ENCODE results near the gene TM7SF2. TPM values are rescaled to one million over a fixed set of nuclear protein-coding genes. Genes with fewer than 3 reads are reported as not detected.

TM7SF2 gene
- total and polyA plus RNA-seq, 2 of the 13 experiments (the other 11 are each of a cell fraction or from before 2014, with no cell fraction given) = 56.0 to 66.9 TPM

DNA sequence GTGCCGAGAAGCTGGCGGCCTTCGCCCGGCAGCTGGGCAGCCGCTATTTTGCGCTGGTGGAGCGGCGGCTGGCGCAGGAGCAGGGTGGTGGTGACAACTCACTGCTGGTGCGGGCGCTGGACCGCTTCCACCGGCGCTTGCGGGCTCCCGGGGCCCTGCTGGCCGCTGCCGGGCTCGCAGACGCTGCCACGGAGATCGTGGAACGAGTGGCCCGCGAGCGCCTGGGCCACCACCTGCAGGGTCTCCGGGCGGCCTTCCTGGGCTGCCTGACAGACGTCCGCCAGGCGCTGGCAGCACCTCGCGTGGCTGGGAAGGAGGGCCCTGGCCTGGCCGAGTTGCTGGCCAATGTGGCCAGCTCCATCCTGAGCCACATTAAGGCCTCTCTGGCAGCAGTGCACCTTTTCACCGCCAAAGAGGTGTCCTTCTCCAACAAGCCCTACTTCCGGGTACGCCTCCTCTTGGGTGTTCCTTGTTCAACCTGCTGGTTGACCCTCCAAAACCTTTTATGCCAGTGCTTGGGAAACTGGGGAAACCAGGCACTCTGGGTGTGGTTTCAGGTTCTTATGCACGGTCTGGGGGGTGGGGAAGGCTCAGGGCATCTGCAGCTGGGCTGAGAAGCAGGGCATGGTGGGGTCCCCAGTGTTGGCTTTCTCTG, 3.1 kb upstream of the TM7SF2 start:
- Histone ChIP-seq H4K20me1 (ENCODE audit: insufficient read depth, low read length) (no peaks in the 10 kb centered on the region), H3K9ac (ENCODE audit: insufficient read depth, low read depth, low read length) (no peak overlapping the region), H3K4me3 (replicated peaks in 1 of 3; ENCODE audit: insufficient read depth in 1 of 3, low read depth in 2 of 3, low read length in 3 of 3) (no peak overlapping the region), H3K4me1 (ENCODE audit: insufficient read depth, low read length) (peaks cover 16% of the 10 kb centered on the region), H3K79me2 (ENCODE audit: insufficient read depth, low read length) (peaks cover 7% of the 10 kb centered on the region), H3K27ac (ENCODE audit: extremely low read length, insufficient read depth, low read length) (no peak overlapping the region), H3K4me2 (ENCODE audit: low read depth, low read length) (no peak overlapping the region), H2AFZ (ENCODE audit: low read length) (no peak overlapping the region), H3K9me3 (ENCODE audit: low read length) (no peaks in the 10 kb centered on the region), H3K27me3 (ENCODE audit: control insufficient read depth in 1 of 2, insufficient read depth in 2 of 2, low read length in 2 of 2) (no peaks in the 10 kb centered on the region), H3K36me3 (replicated peaks in 1 of 2; ENCODE audit: control insufficient read depth in 1 of 2, insufficient read depth in 2 of 2, low read length in 2 of 2) (peaks cover 7 to 25% of the 10 kb centered on the region in 2 experiments; a peak in 3 of 5 replicates)
- DNase-seq (ENCODE audit: low spot score) (no peak), FAIRE-seq (no peak), ATAC-seq (no peak)
- POLR2A ChIA-PET = interaction anchor here (0.9 kb wide), 1 partner anchor 117 kb away, joined by 3 read pairs; no protein-coding TSS in a partner anchor
- TF ChIP-seq MEIS2 (CRISPR knock-in tag; IDR thresholded peaks at IDR 0.05) (no peak), ZNF570 (CRISPR knock-in tag; IDR thresholded peaks at IDR 0.05; ENCODE audit: borderline replicate concordance) (no peak), PLRG1 (conservative IDR thresholded peaks at IDR 0.05) (no peak), NR2F2 (IDR thresholded peaks at IDR 0.05; ENCODE audit: borderline replicate concordance, low read depth) (no peak), ZNF503 (CRISPR knock-in tag; IDR thresholded peaks at IDR 0.05) (no peak), MLLT10 (CRISPR knock-in tag; IDR thresholded peaks at IDR 0.05) (no peak), PAF1 (CRISPR knock-in tag; IDR thresholded peaks at IDR 0.05) (no peak), NKX3-1 (CRISPR knock-in tag; IDR thresholded peaks at IDR 0.05) (no peak), TMF1 (CRISPR knock-in tag; IDR thresholded peaks at IDR 0.05; ENCODE audit: low read depth) (no peak), LBX2 (CRISPR knock-in tag; IDR thresholded peaks at IDR 0.05; ENCODE audit: borderline replicate concordance) (no peak)
- TF ChIP-seq, protein P1, sequence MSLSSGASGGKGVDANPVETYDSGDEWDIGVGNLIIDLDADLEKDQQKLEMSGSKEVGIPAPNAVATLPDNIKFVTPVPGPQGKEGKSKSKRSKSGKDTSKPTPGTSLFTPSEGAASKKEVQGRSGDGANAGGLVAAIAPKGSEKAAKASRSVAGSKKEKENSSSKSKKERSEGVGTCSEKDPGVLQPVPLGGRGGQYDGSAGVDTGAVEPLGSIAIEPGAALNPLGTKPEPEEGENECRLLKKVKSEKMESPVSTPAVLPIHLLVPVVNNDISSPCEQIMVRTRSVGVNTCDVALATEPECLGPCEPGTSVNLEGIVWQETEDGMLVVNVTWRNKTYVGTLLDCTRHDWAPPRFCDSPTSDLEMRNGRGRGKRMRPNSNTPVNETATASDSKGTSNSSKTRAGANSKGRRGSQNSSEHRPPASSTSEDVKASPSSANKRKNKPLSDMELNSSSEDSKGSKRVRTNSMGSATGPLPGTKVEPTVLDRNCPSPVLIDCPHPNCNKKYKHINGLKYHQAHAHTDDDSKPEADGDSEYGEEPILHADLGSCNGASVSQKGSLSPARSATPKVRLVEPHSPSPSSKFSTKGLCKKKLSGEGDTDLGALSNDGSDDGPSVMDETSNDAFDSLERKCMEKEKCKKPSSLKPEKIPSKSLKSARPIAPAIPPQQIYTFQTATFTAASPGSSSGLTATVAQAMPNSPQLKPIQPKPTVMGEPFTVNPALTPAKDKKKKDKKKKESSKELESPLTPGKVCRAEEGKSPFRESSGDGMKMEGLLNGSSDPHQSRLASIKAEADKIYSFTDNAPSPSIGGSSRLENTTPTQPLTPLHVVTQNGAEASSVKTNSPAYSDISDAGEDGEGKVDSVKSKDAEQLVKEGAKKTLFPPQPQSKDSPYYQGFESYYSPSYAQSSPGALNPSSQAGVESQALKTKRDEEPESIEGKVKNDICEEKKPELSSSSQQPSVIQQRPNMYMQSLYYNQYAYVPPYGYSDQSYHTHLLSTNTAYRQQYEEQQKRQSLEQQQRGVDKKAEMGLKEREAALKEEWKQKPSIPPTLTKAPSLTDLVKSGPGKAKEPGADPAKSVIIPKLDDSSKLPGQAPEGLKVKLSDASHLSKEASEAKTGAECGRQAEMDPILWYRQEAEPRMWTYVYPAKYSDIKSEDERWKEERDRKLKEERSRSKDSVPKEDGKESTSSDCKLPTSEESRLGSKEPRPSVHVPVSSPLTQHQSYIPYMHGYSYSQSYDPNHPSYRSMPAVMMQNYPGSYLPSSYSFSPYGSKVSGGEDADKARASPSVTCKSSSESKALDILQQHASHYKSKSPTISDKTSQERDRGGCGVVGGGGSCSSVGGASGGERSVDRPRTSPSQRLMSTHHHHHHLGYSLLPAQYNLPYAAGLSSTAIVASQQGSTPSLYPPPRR (CRISPR knock-in tag; IDR thresholded peaks at IDR 0.05; ENCODE audit: borderline replicate concordance) = no peak
- WGBS (ENCODE audit: low lambda C conversion rate) = 96% methylated on average over 13 of the region's 38 CpGs
- intact Hi-C loops (cut with micrococcal nuclease; ENCODE audit: unreplicated experiment) (no loop called here), in situ Hi-C loops (cut with HindIII; ENCODE audit: extremely low pct_ligation_motif_present, low pct_unique_long_range_greater_than_20kb) (no loop called here)
- CTCF ChIA-PET (ENCODE audit: low intra/inter-chr PET ratio, low total read pairs) = no interaction called here
- BruUV-seq (replicated peaks) = no TSS peak

Data from HepG2 (cell line).